B cell (primary cell): ENCODE measurements around the gene ZMAT3. TPM values are rescaled to one million over a fixed set of nuclear protein-coding genes. Genes with fewer than 3 reads are reported as not detected.

Experiments used
- ATAC-seq: fragments of 200-7000 bp; cut with Tn5 transposase; one replicate; pipeline ENCODE4 v1.10.0; 2021; ENCODE audit warnings: low read depth, mild to moderate bottlenecking, moderate number of reproducible peaks, moderate library complexity
- CTCF ChIA-PET: fragments of 350-600 bp; sonication (Branson Sonifier 250); formaldehyde crosslinking; loops from one replicate; lab custom pipeline; 2021; ENCODE audit warnings: antibody characterized with exemption, inconsistent platforms; lab: Charles Lee
- POLR2A ChIA-PET: fragments of 350-600 bp; sonication (Branson Sonifier 250); formaldehyde crosslinking; loops from one replicate; lab custom pipeline; 2021; ENCODE audit warnings: antibody characterized with exemption; lab: Charles Lee
- DNase-seq: peaks from one replicate; pipeline ENCODE4 v3.0.0; 2013
- H2AFZ ChIP-seq: 2 replicates; pipeline ENCODE4 v1.6.1; 2012; ENCODE audit warnings: mild to moderate bottlenecking, low read depth, low read length; ENCODE audit not compliant: insufficient read depth, poor library complexity, severe bottlenecking
- H3K27ac ChIP-seq, 2 donors: 1 replicate in 1 of 2; 2 replicates in 1 of 2; pipeline ENCODE4 v1.5.1; 2012 to 2013; ENCODE audit warnings: low read length in 2 of 2, mild to moderate bottlenecking in 2 of 2, moderate library complexity in 1 of 2
- H3K27me3 ChIP-seq, 4 experiments: fragments of 200-600 bp in 1 of 4; sonication (generic) in 1 of 4; replicated peaks in 1 of 4; 1 replicate in 2 of 4; 2 replicates in 2 of 4; pipeline versions ENCODE4 v1.6.1 to v1.7.0; 2013 to 2016; ENCODE audit warnings: low read length in 3 of 4, mild to moderate bottlenecking in 2 of 4, mixed read lengths in 1 of 4, moderate library complexity in 1 of 4; ENCODE audit not compliant: insufficient read depth in 4 of 4, control insufficient read depth in 3 of 4; ENCODE audit errors: control extremely low read depth in 1 of 4
- H3K36me3 ChIP-seq, 2 experiments: replicated peaks in 1 of 2; 1 replicate in 1 of 2; 2 replicates in 1 of 2; pipeline versions ENCODE4 v1.6.1 to v1.7.1; 2013; ENCODE audit warnings: low read length in 1 of 2; ENCODE audit not compliant: insufficient read depth in 2 of 2, control insufficient read depth in 1 of 2; ENCODE audit errors: control extremely low read depth in 1 of 2, extremely low read depth in 1 of 2
- H3K4me1 ChIP-seq, 2 donors: fragments of 200-600 bp in 1 of 2; sonication (generic) in 1 of 2; 1 replicate in 1 of 2; 2 replicates in 1 of 2; pipeline versions ENCODE4 v1.5.1 to v1.6.1; 2013 to 2017; ENCODE audit warnings: low read length in 2 of 2; ENCODE audit not compliant: control insufficient read depth in 2 of 2, insufficient read depth in 2 of 2
- H3K4me2 ChIP-seq: replicated peaks from 2 replicates; pipeline ENCODE3; 2012; ENCODE audit warnings: mild to moderate bottlenecking, low read depth, low read length; ENCODE audit not compliant: poor library complexity, severe bottlenecking
- H3K4me3 ChIP-seq, 5 experiments: fragments of 200-600 bp in 1 of 5; sonication (generic) in 1 of 5; 1 replicate in 3 of 5; 2 replicates in 2 of 5; pipeline versions ENCODE4 v1.5.1 to v1.7.0; 2011 to 2016; ENCODE audit warnings: low read length in 4 of 5, mild to moderate bottlenecking in 4 of 5, low read depth in 2 of 5, control low read depth in 1 of 5, moderate library complexity in 1 of 5; ENCODE audit not compliant: insufficient read depth in 1 of 5; ENCODE audit errors: control extremely low read depth in 1 of 5, extremely low read depth in 1 of 5
- H3K79me2 ChIP-seq: fragments of 200-600 bp; sonication (generic); one replicate; pipeline ENCODE4 v1.6.0; 2016; ENCODE audit warnings: low read length; ENCODE audit not compliant: control insufficient read depth, insufficient read depth
- H3K9ac ChIP-seq: fragments of 200-600 bp; sonication (generic); 2 replicates; pipeline ENCODE4 v1.6.1; 2017; ENCODE audit warnings: mild to moderate bottlenecking, low read length, moderate library complexity
- H3K9me3 ChIP-seq, 3 donors: one replicate each; pipeline versions ENCODE4 v1.6.1 to v1.7.1; 2013; ENCODE audit warnings: low read length in 2 of 3; ENCODE audit not compliant: control insufficient read depth in 2 of 3, insufficient read depth in 1 of 3; ENCODE audit errors: control extremely low read depth in 1 of 3
- H4K20me1 ChIP-seq: 2 replicates; pipeline ENCODE4 v1.6.0; 2012; ENCODE audit warnings: mild to moderate bottlenecking, low read length; ENCODE audit not compliant: insufficient read depth, control insufficient read depth, poor library complexity, severe bottlenecking
- H3K27ac Mint-ChIP-seq: one replicate; pipeline ENCODE4 v1.8.0; 2021; ENCODE audit warnings: mixed read lengths
- H3K27me3 Mint-ChIP-seq: one replicate; pipeline ENCODE4 v1.8.0; 2021; ENCODE audit warnings: mixed read lengths
- H3K4me1 Mint-ChIP-seq: one replicate; pipeline ENCODE4 v1.8.0; 2021; ENCODE audit warnings: mixed read lengths
- H3K4me3 Mint-ChIP-seq: one replicate; pipeline ENCODE4 v1.8.0; 2021; ENCODE audit warnings: mixed read lengths
- H3K9me3 Mint-ChIP-seq: one replicate; pipeline ENCODE4 v1.8.0; 2022; ENCODE audit warnings: mixed read lengths; ENCODE audit not compliant: insufficient read depth
- EZH2 ChIP-seq: IDR thresholded peaks from 2 replicates; pipeline ENCODE4 v1.6.1; 2012; ENCODE audit warnings: borderline replicate concordance, low read depth, mild to moderate bottlenecking, moderate library complexity, low read length; ENCODE audit not compliant: insufficient read depth, poor library complexity, severe bottlenecking
- WGBS: methylation state at CpG from one replicate; pipeline ENCODE4 v1.1.5; 2013; ENCODE audit warnings: missing lambda C conversion rate; ENCODE audit not compliant: insufficient coverage; 5-methylcytosine and 5-hydroxymethylcytosine counted together
- intact Hi-C: fragments of 100-400 bp; cut with micrococcal nuclease; formaldehyde crosslinking; loops from one replicate; pipeline ENCODE4 v1.10.0; 2022
- polyA plus RNA-seq: library from polyadenylated mRNA; depleted of rRNA; stranded (reverse); fragments of >200 nt; gene quantifications from 2 replicates; pipeline ENCODE4 v1.2.3, GENCODE V29; 2012
- total RNA-seq, 2 donors: library from RNA; stranded (reverse); fragments of 120-200 nt in 1 of 2; gene quantifications; 1 replicate in 1 of 2; 2 replicates in 1 of 2; pipeline versions ENCODE4 v1.2.3 to v1.2.4, GENCODE V29; 2013 to 2022
- TF ChIP-seq, protein P1 (sequence below): fragments of 200-600 bp; IDR thresholded peaks from one replicate; pipeline ENCODE4 v1.8.0; 2022; ENCODE audit warnings: antibody characterized with exemption, mild to moderate bottlenecking

Gene ZMAT3
- total and polyA plus RNA-seq, 2 donors (not counting 1 experiment from before 2014, with no cell fraction given) = 3.6 to 19.5 TPM

DNA sequence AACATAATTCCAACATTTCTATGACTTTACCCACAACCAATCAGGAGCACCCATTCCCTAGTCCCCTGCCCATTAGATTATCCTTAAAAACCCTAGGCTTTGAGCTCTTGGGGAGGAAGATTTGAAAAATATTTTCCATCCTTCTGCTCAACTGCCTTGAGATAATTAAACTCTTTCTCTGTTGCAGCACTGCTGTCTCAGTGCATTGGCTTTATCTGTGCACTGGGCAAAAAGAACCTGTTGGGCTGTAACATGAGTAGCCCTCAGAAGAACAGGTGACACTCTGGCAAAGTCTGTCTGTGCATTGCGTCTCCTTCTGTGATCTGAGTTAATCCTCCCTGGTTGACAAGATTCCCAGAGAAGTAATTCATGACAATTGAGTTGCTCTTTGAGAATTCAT is 83.9 kb downstream of the ZMAT3 start:
- Mint-ChIP-seq H3K4me3 (no peak overlapping the region), H3K27me3 (no peaks in the 10 kb centered on the region), H3K27ac (no peak overlapping the region), H3K4me1 (no peaks in the 10 kb centered on the region), H3K9me3 (peaks cover 11% of the 10 kb centered on the region)
- intact Hi-C loops = no loop called here
- no peak overlapping the region for H3K4me2 ChIP-seq
- no peaks in the 10 kb centered on the region for H3K79me2 ChIP-seq
- TF ChIP-seq, protein P1, sequence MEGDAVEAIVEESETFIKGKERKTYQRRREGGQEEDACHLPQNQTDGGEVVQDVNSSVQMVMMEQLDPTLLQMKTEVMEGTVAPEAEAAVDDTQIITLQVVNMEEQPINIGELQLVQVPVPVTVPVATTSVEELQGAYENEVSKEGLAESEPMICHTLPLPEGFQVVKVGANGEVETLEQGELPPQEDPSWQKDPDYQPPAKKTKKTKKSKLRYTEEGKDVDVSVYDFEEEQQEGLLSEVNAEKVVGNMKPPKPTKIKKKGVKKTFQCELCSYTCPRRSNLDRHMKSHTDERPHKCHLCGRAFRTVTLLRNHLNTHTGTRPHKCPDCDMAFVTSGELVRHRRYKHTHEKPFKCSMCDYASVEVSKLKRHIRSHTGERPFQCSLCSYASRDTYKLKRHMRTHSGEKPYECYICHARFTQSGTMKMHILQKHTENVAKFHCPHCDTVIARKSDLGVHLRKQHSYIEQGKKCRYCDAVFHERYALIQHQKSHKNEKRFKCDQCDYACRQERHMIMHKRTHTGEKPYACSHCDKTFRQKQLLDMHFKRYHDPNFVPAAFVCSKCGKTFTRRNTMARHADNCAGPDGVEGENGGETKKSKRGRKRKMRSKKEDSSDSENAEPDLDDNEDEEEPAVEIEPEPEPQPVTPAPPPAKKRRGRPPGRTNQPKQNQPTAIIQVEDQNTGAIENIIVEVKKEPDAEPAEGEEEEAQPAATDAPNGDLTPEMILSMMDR = no peak
- H3K4me1 ChIP-seq = no peaks in the 10 kb centered on the region
- no peak for ATAC-seq
- H4K20me1 ChIP-seq = no peaks in the 10 kb centered on the region
- DNase-seq = no peak
- no peaks in the 10 kb centered on the region for H3K27me3 ChIP-seq
- CTCF ChIA-PET = no interaction called here
- H3K9ac ChIP-seq = no peak overlapping the region
- no CpG with 5 or more reads among the region's 1 CpG for WGBS
- H2AFZ ChIP-seq = no peak overlapping the region
- H3K27ac ChIP-seq = no peak overlapping the region
- H3K9me3 ChIP-seq = peaks cover 13 to 38% (median 14%) of the 10 kb centered on the region in 3 donors
- H3K36me3 ChIP-seq = no peaks in the 10 kb centered on the region
- no peak overlapping the region for H3K4me3 ChIP-seq
- POLR2A ChIA-PET = no interaction called here

DNA sequence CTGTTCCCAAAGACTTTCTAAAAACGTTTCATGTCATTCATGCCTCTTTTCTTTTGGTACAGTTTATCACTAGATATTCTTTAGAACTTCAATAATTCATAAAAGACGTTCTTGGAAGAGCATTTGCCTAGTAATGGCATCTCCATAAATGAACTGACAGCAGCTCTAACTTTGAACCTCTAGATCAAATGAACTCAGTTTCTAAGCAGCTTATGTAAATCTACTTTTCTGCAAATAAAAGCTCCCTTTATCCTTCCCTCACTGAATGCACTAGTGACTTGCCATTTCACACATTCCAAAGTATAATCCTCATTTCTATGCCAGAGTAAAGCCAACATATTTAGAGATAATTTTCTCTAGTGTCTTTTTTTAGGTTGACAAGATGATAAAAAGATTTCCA is 85.2 kb downstream of the ZMAT3 start:
- H3K4me3 Mint-ChIP-seq = no peak overlapping the region
- ChIA-PET CTCF (interaction anchor here (0.5 kb wide), 1 partner anchor 124 kb away, joined by 4 read pairs; no protein-coding TSS in a partner anchor), POLR2A (no interaction called here)
- no peaks in the 10 kb centered on the region for H3K27me3 Mint-ChIP-seq
- Histone ChIP-seq H3K4me3 (no peak overlapping the region), H3K79me2 (no peaks in the 10 kb centered on the region), H2AFZ (no peak overlapping the region), H3K36me3 (no peaks in the 10 kb centered on the region), H3K4me1 (no peaks in the 10 kb centered on the region), H3K27ac (no peak overlapping the region), H3K4me2 (no peak overlapping the region), H3K27me3 (no peaks in the 10 kb centered on the region), H3K9ac (no peak overlapping the region), H4K20me1 (no peaks in the 10 kb centered on the region), H3K9me3 (peaks cover 13 to 38% (median 14%) of the 10 kb centered on the region in 3 donors)
- TF ChIP-seq, protein P1 = no peak
- TF ChIP-seq EZH2 = no peak
- H3K4me1 Mint-ChIP-seq = peaks cover 2% of the 10 kb centered on the region
- no peak overlapping the region for H3K27ac Mint-ChIP-seq
- ATAC-seq (no peak), DNase-seq (no peak)
- intact Hi-C loops = no loop called here
- WGBS = 86% methylated on average over 1 of the region's 2 CpGs
- H3K9me3 Mint-ChIP-seq = peaks cover 14% of the 10 kb centered on the region
